ENCODE data around the gene ST8SIA6.

ST8SIA6 gene

DNA sequence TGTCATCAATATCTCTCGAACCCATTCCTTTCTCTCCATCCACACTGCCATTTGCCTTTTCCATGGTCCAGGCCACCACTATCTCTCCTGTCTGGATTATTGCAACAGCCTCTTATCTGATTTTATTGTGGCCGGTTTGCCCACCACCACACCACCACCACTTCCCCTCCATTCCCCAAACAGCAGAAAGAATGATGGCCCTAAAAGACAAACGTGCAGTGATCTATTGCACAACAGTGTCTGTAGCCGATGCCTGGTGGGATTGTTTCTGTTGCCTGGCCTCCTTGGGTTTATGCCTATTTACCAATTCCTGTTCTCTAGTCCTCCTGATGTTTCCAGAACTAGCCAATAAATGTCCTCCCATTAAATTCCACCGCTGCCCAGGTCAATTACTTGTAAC lies 10.2 kb upstream of the ST8SIA6 start:
- no peak overlapping the region for H3K4me3 ChIP-seq (ENCODE audit: low read depth, low read length)
- POLR2A ChIA-PET = no interaction called here
- no peak for DNase-seq (ENCODE audit: low read depth, low spot score)
- TF ChIP-seq, protein P1, sequence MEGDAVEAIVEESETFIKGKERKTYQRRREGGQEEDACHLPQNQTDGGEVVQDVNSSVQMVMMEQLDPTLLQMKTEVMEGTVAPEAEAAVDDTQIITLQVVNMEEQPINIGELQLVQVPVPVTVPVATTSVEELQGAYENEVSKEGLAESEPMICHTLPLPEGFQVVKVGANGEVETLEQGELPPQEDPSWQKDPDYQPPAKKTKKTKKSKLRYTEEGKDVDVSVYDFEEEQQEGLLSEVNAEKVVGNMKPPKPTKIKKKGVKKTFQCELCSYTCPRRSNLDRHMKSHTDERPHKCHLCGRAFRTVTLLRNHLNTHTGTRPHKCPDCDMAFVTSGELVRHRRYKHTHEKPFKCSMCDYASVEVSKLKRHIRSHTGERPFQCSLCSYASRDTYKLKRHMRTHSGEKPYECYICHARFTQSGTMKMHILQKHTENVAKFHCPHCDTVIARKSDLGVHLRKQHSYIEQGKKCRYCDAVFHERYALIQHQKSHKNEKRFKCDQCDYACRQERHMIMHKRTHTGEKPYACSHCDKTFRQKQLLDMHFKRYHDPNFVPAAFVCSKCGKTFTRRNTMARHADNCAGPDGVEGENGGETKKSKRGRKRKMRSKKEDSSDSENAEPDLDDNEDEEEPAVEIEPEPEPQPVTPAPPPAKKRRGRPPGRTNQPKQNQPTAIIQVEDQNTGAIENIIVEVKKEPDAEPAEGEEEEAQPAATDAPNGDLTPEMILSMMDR (IDR thresholded peaks at IDR 0.05; ENCODE audit: insufficient read depth, low read length, missing control alignments) = no peak
- CTCF ChIA-PET = interaction anchor here (1.2 kb wide), 1 partner anchor 10 kb away, joined by 4 read pairs; the partner anchor contains the start of gene ST8SIA6

DNA sequence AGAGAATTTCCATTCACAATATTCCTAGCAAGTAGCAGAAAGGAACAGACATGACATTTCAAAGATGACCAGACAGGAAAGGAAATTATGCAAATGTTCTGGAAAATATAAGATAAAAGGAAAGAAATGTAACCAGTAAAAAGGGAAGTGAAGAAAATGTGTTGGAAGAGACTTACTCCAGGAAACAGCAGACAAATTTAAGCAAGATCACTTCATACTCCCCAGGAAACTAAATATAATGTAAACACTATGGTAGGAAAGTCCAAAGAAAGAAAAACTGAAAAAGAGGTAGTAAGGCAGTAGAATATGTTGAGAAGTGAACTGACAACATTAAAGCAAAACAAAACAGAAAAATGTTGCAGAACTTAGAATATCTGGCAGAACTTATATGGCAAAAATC lies 6.4 kb upstream of the ST8SIA6 start:
- DNase-seq (ENCODE audit: low read depth, low spot score) = no peak
- H3K4me3 ChIP-seq (ENCODE audit: low read depth, low read length) = no peak overlapping the region
- POLR2A ChIA-PET = no interaction called here
- TF ChIP-seq, protein P1 (IDR thresholded peaks at IDR 0.05; ENCODE audit: insufficient read depth, low read length, missing control alignments) = no peak
- CTCF ChIA-PET = no interaction called here

DNA sequence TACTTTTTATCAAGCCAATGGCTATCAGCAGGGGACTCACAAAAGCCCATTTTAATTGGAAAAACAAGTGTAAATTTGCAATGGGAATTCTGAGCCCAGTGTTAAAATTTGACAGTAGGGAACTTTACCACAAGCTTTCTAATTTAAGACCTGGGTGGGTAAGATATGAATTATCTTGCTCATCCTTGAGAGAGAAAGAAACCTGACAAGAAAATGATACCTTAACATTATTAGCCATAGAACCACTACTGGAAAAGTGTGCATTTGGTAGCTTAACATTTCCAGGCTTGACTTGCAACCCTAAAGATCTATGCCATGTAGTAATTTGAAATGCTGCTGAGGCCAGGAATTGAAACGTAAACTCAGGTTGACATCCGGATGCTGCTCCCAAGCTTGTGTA lies 2.7 kb upstream of the ST8SIA6 start:
- ChIA-PET CTCF (interaction anchor here (1.4 kb wide), 1 partner anchor 8 kb away, joined by 3 read pairs; no protein-coding TSS in a partner anchor), POLR2A (no interaction called here)
- no peak for DNase-seq (ENCODE audit: low read depth, low spot score)
- H3K4me3 ChIP-seq (ENCODE audit: low read depth, low read length) = no peak overlapping the region
- TF ChIP-seq, protein P1 (IDR thresholded peaks at IDR 0.05; ENCODE audit: insufficient read depth, low read length, missing control alignments) = no peak

DNA sequence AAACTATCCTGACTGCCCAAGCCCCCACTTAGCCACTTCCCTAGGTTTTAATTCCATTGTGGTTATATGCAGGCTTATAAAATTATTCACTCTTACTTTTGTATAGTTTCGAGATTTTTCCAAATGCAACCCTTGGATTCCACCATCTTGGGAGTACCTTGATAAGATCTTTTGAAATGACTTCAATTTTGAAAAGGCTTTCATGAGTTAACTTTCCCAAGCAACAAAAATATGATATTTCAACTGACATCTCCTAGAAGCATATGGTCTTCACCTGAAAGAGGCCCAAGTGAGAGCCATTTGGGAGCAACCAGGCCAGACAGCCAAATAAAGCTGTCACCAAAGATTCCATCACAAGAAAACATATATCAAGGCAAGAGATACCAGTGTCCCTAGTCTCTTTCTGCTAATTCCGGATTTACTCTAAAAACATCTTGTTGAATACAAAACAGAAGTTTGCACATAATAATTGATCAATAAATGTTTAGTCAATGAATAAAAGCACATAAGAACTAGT lies 1.7 kb upstream of the ST8SIA6 start:
- ChIA-PET CTCF (interaction anchor here (1.4 kb wide), 1 partner anchor 9 kb away, joined by 3 read pairs; no protein-coding TSS in a partner anchor), POLR2A (no interaction called here)
- no peak overlapping the region for H3K4me3 ChIP-seq (ENCODE audit: low read depth, low read length)
- TF ChIP-seq, protein P1 (IDR thresholded peaks at IDR 0.05; ENCODE audit: insufficient read depth, low read length, missing control alignments) = no peak
- no peak for DNase-seq (ENCODE audit: low read depth, low spot score)

DNA sequence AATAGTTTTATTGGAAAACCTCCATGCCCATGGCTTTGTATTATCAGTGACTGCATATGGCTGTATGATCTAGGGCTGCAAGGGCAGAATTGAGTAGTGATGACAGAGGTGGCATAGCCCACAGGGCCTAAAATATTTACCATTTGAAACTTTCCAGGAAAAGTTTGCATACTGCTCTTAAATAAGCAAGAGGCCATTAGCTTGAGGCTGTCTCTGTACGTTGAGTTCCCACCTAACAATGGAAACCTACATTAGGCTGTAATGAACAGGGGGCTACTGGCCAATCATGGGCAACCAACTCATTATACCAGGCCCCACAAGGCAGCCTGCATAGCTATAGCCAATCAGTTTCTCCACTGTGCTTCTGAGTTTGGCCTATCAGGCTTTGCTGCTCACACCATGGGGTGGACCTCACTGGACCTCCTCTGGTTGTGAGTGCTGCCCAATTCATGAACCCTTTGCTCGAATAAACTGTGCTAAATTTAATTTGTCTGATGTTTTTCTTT lies 673 bp upstream of the ST8SIA6 start:
- TF ChIP-seq, protein P1 (IDR thresholded peaks at IDR 0.05; ENCODE audit: insufficient read depth, low read length, missing control alignments) = no peak
- DNase-seq (ENCODE audit: low read depth, low spot score) = no peak
- ChIA-PET POLR2A (no interaction called here), CTCF (interaction anchor here (0.6 to 1.4 kb wide), 5 partner anchors 10 to 165 kb away, joined by 3 to 5 read pairs (median 3); no protein-coding TSS in a partner anchor)
- H3K4me3 ChIP-seq (ENCODE audit: low read depth, low read length) = peak overlapping the region; percentile 54; the same call in 1 of the 2 replicates

DNA sequence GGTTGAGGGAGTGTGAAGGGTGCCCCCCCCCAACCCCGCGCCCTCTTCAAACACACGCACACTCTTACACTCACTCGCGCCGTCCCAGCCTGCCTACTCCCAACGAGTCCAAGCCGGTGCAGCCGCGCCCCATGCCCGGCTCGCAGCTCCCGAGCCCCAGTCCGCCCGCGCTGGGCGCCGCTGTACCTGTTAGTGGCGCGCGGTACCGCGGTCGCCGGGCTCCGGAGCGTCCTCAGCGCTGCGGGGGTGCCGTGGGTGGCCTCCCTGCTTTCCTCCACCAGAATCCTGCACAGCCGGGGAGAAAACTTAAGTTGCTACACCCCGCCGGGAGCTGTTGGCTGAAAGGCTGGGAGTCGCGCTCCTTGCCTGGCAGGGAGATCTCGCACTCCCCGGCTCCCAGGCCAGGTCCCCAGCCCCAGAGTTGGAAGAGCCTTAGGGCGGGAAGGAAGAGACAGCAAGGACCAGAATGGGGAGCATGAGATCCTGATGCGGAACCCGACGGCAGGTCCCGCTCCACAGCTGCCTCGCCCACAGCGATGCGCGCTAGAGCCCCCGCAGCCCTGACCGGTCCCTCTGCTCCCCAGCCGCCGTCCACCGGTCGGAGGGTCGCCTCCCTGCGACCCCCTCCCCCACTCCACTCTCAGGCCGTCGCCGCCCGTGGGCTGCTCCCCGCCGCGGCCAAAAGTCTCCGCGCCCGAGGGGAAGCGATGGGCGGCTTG lies 863 bp downstream of the ST8SIA6 start:
- no peak for DNase-seq (ENCODE audit: low read depth, low spot score)
- TF ChIP-seq, protein P1 (IDR thresholded peaks at IDR 0.05; ENCODE audit: insufficient read depth, low read length, missing control alignments) = no peak
- peak overlapping the region; percentile 54 for H3K4me3 ChIP-seq (ENCODE audit: low read depth, low read length)
- ChIA-PET POLR2A (no interaction called here), CTCF (interaction anchor here (0.7 to 1.4 kb wide), 5 partner anchors 14 to 195 kb away, joined by 3 to 4 read pairs (median 3); no protein-coding TSS in a partner anchor)
